GM19452 (cell line): ENCODE results near the gene PAX8.
"Not testable (repeated sequence)": the region's sequence is repeated elsewhere in the genome, so short reads cannot be mapped to it uniquely, and the experiment has no call there.

Source experiments
- ATAC-seq: cut with Tn5 transposase; IDR thresholded peaks from one replicate; pipeline ENCODE4 v1.9.1; 2021; ENCODE audit not compliant: unreplicated experiment

PAX8 gene

GRCh38 chr2:113238871-113239839 is 39.6 kb downstream of the PAX8 start:
- ATAC-seq: no peak

GRCh38 chr2:113237604-113238160 is 41.0 kb downstream of the PAX8 start:
- no peak for ATAC-seq

DNA sequence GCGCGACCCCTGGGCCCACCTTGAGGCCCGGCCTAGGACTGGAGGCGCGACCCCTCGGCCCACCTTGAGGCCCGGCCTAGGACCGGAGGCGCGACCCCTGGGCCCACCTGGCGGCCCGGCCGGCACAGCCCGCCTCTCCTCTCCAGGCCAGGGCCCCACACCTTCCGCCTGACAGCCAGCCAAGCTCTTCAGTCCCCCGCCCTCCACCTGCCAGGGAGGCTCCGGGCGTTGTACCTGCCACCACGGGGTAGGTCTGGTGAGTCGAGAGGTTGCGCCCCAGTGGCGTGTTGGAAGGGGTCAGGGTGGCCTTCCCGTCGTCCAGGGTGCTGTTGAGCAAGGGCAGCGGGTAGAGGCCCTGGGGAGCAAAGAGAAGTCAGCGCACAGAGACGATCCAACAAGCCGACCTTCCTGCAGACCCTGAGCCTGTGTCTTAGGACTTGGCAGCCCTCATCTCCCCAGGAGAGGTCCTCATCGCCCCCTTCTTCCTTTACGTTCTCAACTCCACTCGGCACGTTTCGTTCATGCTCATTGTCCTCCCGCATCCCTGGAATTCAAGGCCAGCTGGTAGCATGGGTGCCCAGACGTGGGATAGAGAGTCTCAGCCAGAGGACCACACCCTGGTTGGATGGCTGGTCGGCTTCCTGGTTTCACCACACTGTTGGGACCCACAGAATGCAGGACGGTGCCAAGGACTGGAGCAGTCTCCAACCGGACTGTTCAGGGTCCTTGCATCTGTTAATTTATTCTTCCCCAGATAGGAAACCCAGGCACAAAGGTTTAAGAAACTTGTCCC is 42.2 kb downstream of the PAX8 start:
- ATAC-seq: no peak

DNA sequence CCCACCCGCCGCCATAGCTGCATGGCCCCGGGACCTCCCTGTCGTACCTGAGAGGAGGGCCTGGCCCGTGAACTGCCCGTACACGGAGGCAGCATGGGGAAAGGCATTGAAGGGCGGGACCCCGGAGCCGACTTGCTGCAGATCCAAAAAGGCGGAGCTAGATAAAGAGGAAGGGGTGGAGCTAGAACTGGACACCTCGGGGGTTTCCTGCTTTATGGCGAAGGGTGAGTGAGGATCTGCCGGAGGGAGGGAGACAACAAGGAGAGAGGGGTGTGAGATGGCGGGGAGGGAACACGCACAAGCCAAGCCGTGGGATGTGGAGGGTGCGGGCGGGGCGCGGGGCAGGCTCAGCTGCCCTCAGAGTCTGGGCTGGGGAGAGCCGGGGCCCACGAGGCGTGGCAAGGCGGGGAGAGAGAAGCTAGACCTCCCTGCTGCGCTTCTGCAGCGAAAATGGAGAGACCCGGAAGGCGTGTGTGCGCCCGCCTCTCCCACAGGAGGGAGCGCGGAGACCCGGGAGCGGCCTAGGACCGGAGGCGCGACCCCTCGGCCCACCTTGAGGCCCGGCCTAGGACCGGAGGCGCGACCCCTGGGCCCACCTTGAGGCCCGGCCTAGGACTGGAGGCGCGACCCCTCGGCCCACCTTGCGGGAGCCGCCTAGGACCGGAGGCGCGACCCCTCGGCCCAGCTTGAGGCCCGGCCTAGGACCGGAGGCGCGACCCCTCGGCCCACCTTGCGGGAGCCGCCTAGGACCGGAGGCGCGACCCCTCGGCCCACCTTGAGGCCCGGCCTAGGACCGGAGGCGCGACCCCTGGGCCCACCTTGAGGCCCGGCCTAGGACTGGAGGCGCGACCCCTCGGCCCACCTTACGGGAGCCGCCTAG is 43.1 kb downstream of the PAX8 start:
- ATAC-seq: not testable (repeated sequence)

DNA sequence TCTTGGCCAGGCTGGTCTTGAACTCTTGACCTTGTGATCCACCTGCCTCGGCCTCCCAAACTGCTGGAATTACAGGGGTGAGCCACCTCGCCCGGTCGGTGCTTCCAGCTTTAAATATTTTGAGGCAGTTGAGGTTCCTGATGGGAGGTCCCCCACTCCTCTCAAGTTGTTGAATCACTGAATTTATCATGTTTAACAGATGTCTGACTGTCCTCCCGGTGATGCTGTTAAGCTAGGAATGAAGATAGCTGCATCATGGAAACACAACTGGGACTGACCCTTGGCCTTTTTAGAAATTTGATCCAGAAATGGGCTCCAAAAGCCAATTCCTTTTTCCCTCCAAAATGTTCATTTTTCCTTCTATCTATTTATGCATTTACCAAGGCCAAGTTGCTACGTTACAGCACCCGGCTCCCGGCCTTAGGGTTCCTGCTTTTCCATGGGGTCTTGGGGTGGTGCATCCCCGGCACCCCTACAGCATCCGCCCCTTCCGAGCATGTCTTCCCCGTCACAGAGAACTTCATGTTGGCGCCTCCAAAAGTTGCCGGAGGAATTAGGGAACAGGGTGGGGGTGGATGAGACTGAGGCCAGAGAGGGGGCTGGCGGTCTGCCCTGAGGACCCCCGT is 43.9 kb downstream of the PAX8 start:
- ATAC-seq: no peak

GRCh38 chr2:113233593-113234550 is 44.8 kb downstream of the PAX8 start:
- ATAC-seq: no peak

DNA sequence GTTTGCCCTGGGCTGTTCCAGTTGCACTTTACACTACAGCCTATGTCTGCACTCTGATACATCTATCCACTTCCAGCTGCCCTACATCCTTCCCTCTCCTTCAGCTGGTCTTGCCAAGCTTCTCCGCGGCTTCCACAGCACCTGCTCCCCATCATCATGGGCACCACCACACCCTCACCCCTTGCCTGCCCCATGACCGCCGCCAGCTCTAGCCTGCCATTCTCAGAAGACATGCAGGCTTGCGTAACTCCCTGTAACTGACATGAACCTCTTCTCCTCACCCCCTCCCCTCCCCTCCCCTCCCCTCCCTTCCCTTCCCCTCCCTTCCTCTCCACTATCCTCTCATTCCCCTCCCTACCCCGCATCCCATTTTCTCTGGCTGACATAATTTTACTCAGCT is 46.0 kb downstream of the PAX8 start:
- ATAC-seq: no peak

- no peak for ATAC-seq
Observed at GRCh38 chr2:113232123-113232522, 46.6 kb downstream of the PAX8 start.

DNA sequence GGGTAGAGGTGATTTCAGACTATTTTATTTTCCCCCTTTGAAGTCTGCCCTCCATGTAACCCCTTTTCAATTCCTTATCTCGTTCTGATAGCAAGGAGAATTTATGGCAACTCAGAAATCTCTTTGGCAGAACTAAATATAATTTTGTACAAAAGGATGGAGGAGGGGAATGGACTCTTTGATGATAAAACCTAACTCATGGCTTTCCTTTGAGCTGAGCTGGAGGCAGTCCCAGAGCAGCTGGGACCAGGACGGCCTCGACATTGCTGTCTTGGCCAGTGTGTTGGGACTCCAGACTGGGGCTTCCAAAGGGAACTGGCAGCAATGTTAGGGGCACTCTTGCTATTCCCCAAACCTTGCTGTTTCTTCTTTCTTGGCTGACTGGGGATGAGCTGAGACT is 47.7 kb downstream of the PAX8 start:
- ATAC-seq: no peak

DNA sequence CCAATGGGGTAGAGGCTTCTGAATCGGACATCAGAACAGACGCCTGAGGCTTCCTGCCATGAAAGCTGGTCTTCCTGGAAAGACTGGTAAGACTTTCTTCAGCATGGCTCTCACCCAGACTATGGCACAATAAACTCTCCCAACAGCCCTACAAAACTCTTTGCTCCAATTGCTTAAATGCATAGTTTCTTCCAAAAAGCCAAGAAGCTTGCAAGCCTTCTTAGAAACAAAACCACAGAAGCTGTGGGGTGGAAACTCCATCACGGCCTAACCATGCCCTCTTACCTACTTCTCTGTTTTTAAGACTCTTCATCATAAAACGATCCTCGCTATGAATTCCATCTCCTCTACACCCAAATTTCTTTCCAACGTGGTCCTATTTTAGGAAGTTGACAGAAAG is 48.2 kb downstream of the PAX8 start:
- ATAC-seq: no peak

GRCh38 chr2:113229795-113230194 is 48.9 kb downstream of the PAX8 start:
- ATAC-seq: no peak

- no peak for ATAC-seq
Observed at GRCh38 chr2:113228991-113229716, 49.6 kb downstream of the PAX8 start.

GRCh38 chr2:113228351-113228750 is 50.4 kb downstream of the PAX8 start:
- ATAC-seq: no peak

- ATAC-seq: no peak
Observed at GRCh38 chr2:113227698-113228097, 51.0 kb downstream of the PAX8 start.

- no peak for ATAC-seq
Observed at GRCh38 chr2:113227290-113227689, 51.4 kb downstream of the PAX8 start.

- no peak for ATAC-seq
Observed at GRCh38 chr2:113226462-113226861, 52.3 kb downstream of the PAX8 start.

- no peak for ATAC-seq
Observed at GRCh38 chr2:113225263-113226259, 53.2 kb downstream of the PAX8 start.
